Karpas-422 (cell line): ENCODE results near the gene ZC2HC1B. TPM values are rescaled to one million over a fixed set of nuclear protein-coding genes. Genes with fewer than 3 reads are reported as not detected.

ENCODE experiments used
- DNase-seq: peaks from one replicate; pipeline ENCODE4 v3.0.0-alpha.2; 2015
- H2AFZ ChIP-seq: fragments of 200-600 bp; sonication (generic); 2 replicates; pipeline ENCODE4 v1.6.1; 2014; ENCODE audit warnings: antibody characterized with exemption, low read length, mixed read lengths
- H3K27ac ChIP-seq: fragments of 200-600 bp; sonication (generic); 2 replicates; pipeline ENCODE4 v1.5.1; 2014; ENCODE audit warnings: mild to moderate bottlenecking, low read length, moderate library complexity
- H3K27me3 ChIP-seq: fragments of 200-600 bp; sonication (generic); 2 replicates; pipeline ENCODE4 v1.6.1; 2014; ENCODE audit warnings: low read length, mixed read lengths
- H3K36me3 ChIP-seq: fragments of 200-600 bp; sonication (generic); 2 replicates; pipeline ENCODE4 v1.6.1; 2014; ENCODE audit warnings: low read length, mixed read lengths; ENCODE audit not compliant: insufficient read depth
- H3K4me1 ChIP-seq: fragments of 200-600 bp; sonication (generic); 2 replicates; pipeline ENCODE4 v1.6.1; 2014; ENCODE audit warnings: mild to moderate bottlenecking, low read length, mixed read lengths
- H3K4me2 ChIP-seq: fragments of 200-600 bp; sonication (generic); 2 replicates; pipeline ENCODE4 v1.6.1; 2014; ENCODE audit warnings: low read length, low read depth, mild to moderate bottlenecking; ENCODE audit not compliant: poor library complexity, severe bottlenecking
- H3K4me3 ChIP-seq: fragments of 200-600 bp; sonication (generic); 2 replicates; pipeline ENCODE4 v1.5.1; 2014; ENCODE audit warnings: mild to moderate bottlenecking, antibody characterized with exemption, low read length, mixed read lengths
- H3K79me2 ChIP-seq: fragments of 200-600 bp; sonication (generic); 2 replicates; pipeline ENCODE4 v1.6.1; 2014; ENCODE audit warnings: mild to moderate bottlenecking, low read length, mixed read lengths
- H3K9ac ChIP-seq: fragments of 200-600 bp; sonication (generic); 2 replicates; pipeline ENCODE4 v1.6.0; 2014; ENCODE audit warnings: low read length
- H3K9me2 ChIP-seq: fragments of 200-600 bp; sonication (generic), shearing (Covaris generic); replicated peaks from 2 replicates; pipeline ENCODE4 v1.6.0; 2014; ENCODE audit warnings: mild to moderate bottlenecking, low read length, moderate library complexity; ENCODE audit not compliant: insufficient read depth
- H3K9me3 ChIP-seq: fragments of 300-700, 200-600 bp; sonication (generic); 2 replicates; pipeline ENCODE4 v1.6.1; 2014; ENCODE audit warnings: low read length, mixed read lengths
- H4K20me1 ChIP-seq: fragments of 200-600 bp; sonication (generic); 2 replicates; pipeline ENCODE4 v1.6.1; 2014; ENCODE audit warnings: mild to moderate bottlenecking, antibody characterized with exemption, low read length, low read depth; ENCODE audit not compliant: insufficient read depth
- total RNA-seq: library from RNA; depleted of rRNA; stranded (reverse); fragments of >200 nt; shearing (Covaris generic); gene quantifications from 2 replicates; pipeline ENCODE4 v1.2.3, GENCODE V29; 2014; ENCODE audit warnings: low replicate concordance

Gene ZC2HC1B
- total RNA-seq, 1 experiment from 2014 or later: not detected

DNA sequence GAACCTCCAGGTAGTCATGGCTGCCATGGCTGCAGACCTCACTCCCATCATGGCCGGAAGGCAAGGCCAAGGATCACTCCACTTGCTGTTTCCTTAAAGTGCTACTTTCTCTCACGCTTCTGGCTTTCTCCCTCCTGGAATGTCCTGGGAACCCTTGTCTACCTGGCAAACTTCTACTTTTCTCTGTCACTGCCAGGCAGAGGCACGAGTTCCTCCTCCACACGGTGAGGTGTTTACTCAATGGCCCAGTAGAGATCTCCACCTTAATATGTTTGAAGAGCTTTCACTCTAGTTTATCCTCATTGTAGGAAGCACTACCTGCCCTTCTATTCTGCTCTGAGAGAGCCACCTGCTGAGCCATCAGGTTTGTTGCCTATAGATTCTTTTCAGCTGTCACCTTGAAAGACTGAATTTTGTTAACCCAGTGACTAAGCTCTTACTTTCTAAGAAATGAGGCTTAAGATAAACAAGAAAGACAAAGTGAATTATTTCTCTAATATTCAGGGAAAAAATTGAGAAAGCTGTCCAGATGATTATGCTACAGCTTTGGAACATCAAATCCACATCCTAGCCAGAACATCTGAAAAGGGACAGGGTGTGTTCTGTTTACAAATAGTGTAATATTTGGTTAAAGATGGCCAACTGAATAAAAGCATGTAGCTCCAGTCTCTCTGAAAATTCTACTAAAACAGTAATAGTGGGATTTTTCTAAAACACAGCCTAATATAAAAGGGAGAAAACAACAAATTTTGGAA is 88.8 kb downstream of the ZC2HC1B start:
- DNase-seq: no peak
- Histone ChIP-seq H3K9me2 (no peaks in the 10 kb centered on the region), H3K27me3 (no peaks in the 10 kb centered on the region), H3K79me2 (no peaks in the 10 kb centered on the region), H3K4me1 (no peaks in the 10 kb centered on the region), H3K4me3 (no peak overlapping the region), H3K27ac (no peak overlapping the region), H2AFZ (no peak overlapping the region), H3K36me3 (no peaks in the 10 kb centered on the region), H3K9me3 (no peaks in the 10 kb centered on the region), H3K9ac (no peak overlapping the region), H3K4me2 (no peak overlapping the region), H4K20me1 (no peaks in the 10 kb centered on the region)

DNA sequence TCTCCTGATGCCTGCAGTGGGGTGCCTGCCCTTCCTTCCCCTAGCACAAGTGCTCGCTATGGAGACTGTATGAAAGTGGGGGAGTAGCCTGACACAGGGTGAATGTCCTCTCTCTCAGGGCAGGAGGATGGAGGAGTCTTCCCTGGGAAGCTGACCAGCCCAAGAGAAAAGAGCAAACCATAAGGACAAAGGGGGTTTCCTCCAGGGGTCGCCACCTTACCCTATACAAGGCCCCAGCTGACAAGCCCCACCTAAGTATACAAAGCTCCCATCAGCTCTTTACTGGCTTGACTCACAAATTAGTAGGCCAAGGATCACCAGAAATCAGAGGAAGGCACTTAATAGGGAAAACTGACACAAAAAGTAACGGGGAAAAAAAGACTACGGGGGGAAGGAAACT is 89.6 kb downstream of the ZC2HC1B start:
- Histone ChIP-seq H3K9ac (no peak overlapping the region), H3K4me3 (no peak overlapping the region), H3K27ac (no peak overlapping the region), H3K79me2 (no peaks in the 10 kb centered on the region), H2AFZ (no peak overlapping the region), H3K9me2 (no peaks in the 10 kb centered on the region), H3K36me3 (no peaks in the 10 kb centered on the region), H3K27me3 (no peaks in the 10 kb centered on the region), H4K20me1 (no peaks in the 10 kb centered on the region), H3K4me1 (no peaks in the 10 kb centered on the region), H3K4me2 (no peak overlapping the region), H3K9me3 (no peaks in the 10 kb centered on the region)
- DNase-seq: no peak

- Histone ChIP-seq H3K9me3 (no peaks in the 10 kb centered on the region), H3K4me2 (no peak overlapping the region), H3K4me1 (no peaks in the 10 kb centered on the region), H3K9ac (no peak overlapping the region), H4K20me1 (no peaks in the 10 kb centered on the region), H3K9me2 (no peaks in the 10 kb centered on the region), H3K27me3 (no peaks in the 10 kb centered on the region), H3K36me3 (no peaks in the 10 kb centered on the region), H3K27ac (no peak overlapping the region), H3K4me3 (no peak overlapping the region), H3K79me2 (no peaks in the 10 kb centered on the region), H2AFZ (no peak overlapping the region)
- DNase-seq: no peak
These were observed 91.7 kb downstream of the ZC2HC1B start for GRCh38 chr6:143955971-143956370.

DNA sequence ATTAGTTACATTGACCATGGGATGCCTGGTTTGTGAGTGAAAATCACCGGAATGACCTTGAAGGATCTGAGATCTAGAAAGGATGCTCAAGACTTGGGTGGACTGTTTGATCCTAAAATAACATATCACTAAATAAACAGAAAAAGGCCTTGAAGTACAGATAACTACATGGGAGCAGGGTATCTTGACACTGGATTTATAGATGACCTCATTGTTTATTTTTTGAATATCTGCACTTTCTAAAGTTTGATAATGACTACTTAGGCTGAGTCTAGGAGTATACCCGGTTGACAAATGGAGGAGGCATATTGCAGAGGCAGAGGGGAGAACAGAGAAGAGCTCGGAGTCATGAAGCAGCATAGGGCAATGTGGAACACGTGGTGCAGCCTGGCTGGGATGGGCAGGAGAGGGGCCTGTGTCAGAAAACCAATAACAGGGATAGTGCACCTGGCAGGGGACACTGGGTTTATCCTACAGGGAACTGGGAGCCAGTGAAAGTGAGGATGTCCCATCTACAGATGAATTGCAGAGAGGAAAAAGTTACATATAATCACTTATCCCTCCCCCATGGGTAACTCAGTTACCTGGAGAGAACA is 93.5 kb downstream of the ZC2HC1B start:
- Histone ChIP-seq H4K20me1 (no peaks in the 10 kb centered on the region), H3K27ac (no peak overlapping the region), H3K36me3 (no peaks in the 10 kb centered on the region), H3K4me2 (no peak overlapping the region), H3K4me1 (no peaks in the 10 kb centered on the region), H3K9me2 (no peaks in the 10 kb centered on the region), H3K9ac (no peak overlapping the region), H3K79me2 (no peaks in the 10 kb centered on the region), H3K4me3 (no peak overlapping the region), H3K27me3 (no peaks in the 10 kb centered on the region), H3K9me3 (no peaks in the 10 kb centered on the region), H2AFZ (no peak overlapping the region)
- no peak for DNase-seq

DNA sequence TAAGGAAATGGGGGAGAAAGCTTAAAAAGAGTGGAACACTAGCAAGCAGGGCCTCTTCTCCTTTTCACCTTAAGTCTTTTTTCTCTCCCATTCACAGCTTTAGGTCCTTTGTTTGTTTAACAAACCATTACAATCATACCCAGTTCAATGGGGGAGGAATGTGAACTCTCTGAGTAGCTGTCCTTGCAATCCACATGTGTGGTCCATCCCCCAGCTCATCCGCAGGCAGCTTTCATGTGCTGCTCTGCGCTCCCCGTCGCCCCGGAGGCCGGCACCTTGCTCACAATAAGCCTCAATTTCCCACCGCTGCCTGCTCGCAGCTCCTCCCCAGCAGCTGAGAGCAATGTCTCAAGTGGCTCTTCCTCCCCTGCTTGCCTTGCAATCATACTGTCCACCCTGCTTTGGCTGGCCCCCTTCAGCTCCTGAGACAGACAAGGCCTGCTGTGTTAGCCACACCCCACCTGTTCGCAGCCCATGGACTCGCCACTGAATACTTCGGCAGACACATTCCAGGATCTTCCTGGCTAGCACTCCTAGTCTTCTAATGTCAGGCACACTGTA is 94.6 kb downstream of the ZC2HC1B start:
- no peaks in the 10 kb centered on the region for H3K4me1 ChIP-seq
- no peaks in the 10 kb centered on the region for H4K20me1 ChIP-seq
- H3K79me2 ChIP-seq: no peaks in the 10 kb centered on the region
- H3K27me3 ChIP-seq: no peaks in the 10 kb centered on the region
- H3K4me3 ChIP-seq: no peak overlapping the region
- H3K9me2 ChIP-seq: no peaks in the 10 kb centered on the region
- no peak for DNase-seq
- no peaks in the 10 kb centered on the region for H3K9me3 ChIP-seq
- H2AFZ ChIP-seq: no peak overlapping the region
- no peak overlapping the region for H3K4me2 ChIP-seq
- no peak overlapping the region for H3K9ac ChIP-seq
- H3K36me3 ChIP-seq: no peaks in the 10 kb centered on the region
- H3K27ac ChIP-seq: no peak overlapping the region

DNA sequence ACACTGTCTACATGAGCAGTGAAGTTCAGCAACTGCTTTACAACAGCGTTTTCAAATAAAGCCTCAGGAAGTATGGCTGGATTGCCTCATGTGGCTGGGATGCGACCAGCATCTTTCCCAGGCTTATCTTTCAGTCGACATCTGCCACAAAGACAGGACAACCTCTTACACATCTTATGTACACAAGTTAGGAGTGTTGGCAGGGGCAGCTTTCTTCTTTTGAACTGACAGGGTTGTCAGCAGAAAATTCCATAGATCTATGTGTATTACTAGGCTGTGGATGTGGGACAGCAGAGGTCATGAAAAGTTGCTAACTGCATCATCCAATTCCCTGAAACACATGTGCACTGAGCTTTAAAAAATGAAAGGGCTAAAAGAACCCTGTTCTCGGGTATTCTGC is 95.7 kb downstream of the ZC2HC1B start:
- H3K27ac ChIP-seq: no peak overlapping the region
- H3K79me2 ChIP-seq: no peaks in the 10 kb centered on the region
- no peak overlapping the region for H3K9ac ChIP-seq
- no peaks in the 10 kb centered on the region for H3K9me3 ChIP-seq
- DNase-seq: no peak
- H3K27me3 ChIP-seq: no peaks in the 10 kb centered on the region
- H3K4me2 ChIP-seq: no peak overlapping the region
- no peak overlapping the region for H2AFZ ChIP-seq
- H3K4me3 ChIP-seq: no peak overlapping the region
- no peaks in the 10 kb centered on the region for H3K4me1 ChIP-seq
- H4K20me1 ChIP-seq: no peaks in the 10 kb centered on the region
- H3K36me3 ChIP-seq: no peaks in the 10 kb centered on the region
- H3K9me2 ChIP-seq: no peaks in the 10 kb centered on the region

DNA sequence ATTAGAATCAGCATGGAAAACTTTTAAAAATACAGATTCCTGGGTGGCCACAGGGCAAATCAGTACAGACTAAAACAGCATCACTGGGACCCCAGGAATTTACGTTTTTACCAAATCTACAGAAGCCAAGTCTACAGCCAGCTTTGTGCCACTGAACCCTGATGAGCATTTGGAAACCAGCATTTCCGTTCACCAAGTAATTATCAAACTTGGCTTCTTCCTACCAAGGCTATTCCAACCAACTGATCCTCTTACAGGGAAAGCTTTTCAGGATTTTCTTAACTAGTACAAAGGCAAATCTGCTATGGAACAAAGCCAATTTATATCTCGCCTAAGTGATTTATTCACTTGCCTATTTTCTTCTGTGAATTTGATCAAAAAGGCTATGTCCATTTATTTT is 96.8 kb downstream of the ZC2HC1B start:
- Histone ChIP-seq H3K9me3 (no peaks in the 10 kb centered on the region), H3K4me3 (no peak overlapping the region), H3K27ac (no peak overlapping the region), H3K27me3 (no peaks in the 10 kb centered on the region), H3K9ac (no peak overlapping the region), H4K20me1 (no peaks in the 10 kb centered on the region), H2AFZ (no peak overlapping the region), H3K36me3 (no peaks in the 10 kb centered on the region), H3K79me2 (no peaks in the 10 kb centered on the region), H3K9me2 (no peaks in the 10 kb centered on the region), H3K4me1 (no peaks in the 10 kb centered on the region), H3K4me2 (no peak overlapping the region)
- no peak for DNase-seq

DNA sequence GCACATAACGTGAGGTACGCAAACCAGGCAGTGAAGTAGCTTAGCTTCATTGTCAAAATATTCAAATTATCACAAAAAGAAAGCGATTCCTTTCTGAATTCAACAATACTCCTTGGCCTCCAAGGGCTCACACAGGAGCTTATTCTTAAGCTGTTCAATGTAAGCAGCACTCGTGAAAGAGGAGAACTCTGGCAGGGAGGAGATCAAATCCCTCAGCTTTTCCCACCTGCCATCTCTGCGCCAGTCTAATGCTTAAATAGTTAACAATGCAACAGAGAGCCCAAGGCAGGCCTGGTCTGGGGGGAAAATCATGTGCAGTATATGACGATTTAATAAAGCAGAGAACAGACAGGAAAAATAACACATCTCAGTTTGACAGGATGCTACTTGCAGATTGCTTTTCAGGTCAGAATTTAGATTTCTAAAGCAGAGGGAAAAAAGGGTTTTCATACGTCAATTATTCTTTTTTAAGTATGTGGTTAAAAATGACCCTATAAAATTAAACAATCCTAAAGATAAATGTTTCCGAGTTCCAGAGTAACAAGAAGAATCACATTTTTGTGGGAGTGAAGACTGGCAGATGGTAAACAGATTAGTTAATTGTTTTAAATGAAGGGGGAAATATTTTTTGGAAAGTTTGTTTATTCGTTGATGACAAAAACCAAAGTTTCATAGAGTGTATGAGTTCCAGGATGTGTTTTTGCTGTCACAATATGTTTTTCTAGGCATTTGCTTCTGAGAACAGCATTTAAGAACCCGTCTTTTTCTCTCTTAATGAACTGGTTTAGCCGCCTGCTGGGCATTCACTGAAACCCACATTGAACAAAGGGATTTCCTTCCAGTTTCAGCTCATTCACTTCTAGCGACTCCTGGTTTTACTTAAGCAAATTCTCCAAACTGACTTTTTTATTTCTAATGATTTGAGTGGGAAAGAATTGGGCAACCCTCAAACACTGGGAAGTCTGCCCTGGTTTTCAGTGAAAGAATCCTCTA is 97.9 kb downstream of the ZC2HC1B start:
- Histone ChIP-seq H3K4me3 (no peak overlapping the region), H2AFZ (no peak overlapping the region), H3K9ac (no peak overlapping the region), H3K4me1 (no peaks in the 10 kb centered on the region), H3K79me2 (no peaks in the 10 kb centered on the region), H3K4me2 (no peak overlapping the region), H3K27me3 (no peaks in the 10 kb centered on the region), H3K9me2 (no peaks in the 10 kb centered on the region), H4K20me1 (no peaks in the 10 kb centered on the region), H3K36me3 (no peaks in the 10 kb centered on the region), H3K9me3 (no peaks in the 10 kb centered on the region), H3K27ac (no peak overlapping the region)
- no peak for DNase-seq
